MCF 10A (cell line): Measurements from ENCODE around the gene KDM4C. TPM values are rescaled to one million over a fixed set of nuclear protein-coding genes. Genes with fewer than 3 reads are reported as not detected.

Source experiments
- BruUV-seq: library from RNA; stranded (reverse); fragments of 400-500 nt; replicated peaks from 2 replicates; lab custom pipeline; 2021; lab: Mats Ljungman, UMichigan
- CTCF ChIA-PET: fragments of 300-600 bp; sonication (Branson Sonifier 250); formaldehyde crosslinking; extraction: SDS; loops from one replicate; lab custom pipeline; 2021; ENCODE audit warnings: antibody characterized with exemption, inconsistent platforms; lab: Yijun Ruan, JAX
- POLR2A ChIA-PET: fragments of 300-600, 350-650 bp; sonication (Branson Sonifier 250); formaldehyde crosslinking; extraction: SDS; loops from one replicate; lab custom pipeline; 2020; ENCODE audit warnings: antibody characterized with exemption, inconsistent platforms; lab: Yijun Ruan, JAX
- DNase-seq: peaks from one replicate; pipeline ENCODE4 v3.0.0-alpha.2; 2018; ENCODE audit not compliant: unreplicated experiment
- H3K27ac Mint-ChIP-seq: one replicate; pipeline ENCODE4 v1.8.0; 2022; ENCODE audit warnings: mild to moderate bottlenecking, low read depth, mixed read lengths; ENCODE audit not compliant: unreplicated experiment
- H3K27me3 Mint-ChIP-seq: one replicate; pipeline ENCODE4 v1.8.0; 2022; ENCODE audit warnings: mixed read lengths; ENCODE audit not compliant: insufficient read depth, unreplicated experiment
- H3K36me3 Mint-ChIP-seq: one replicate; pipeline ENCODE4 v1.8.0; 2022; ENCODE audit warnings: mild to moderate bottlenecking, moderate library complexity, mixed read lengths; ENCODE audit not compliant: insufficient read depth, unreplicated experiment
- H3K4me1 Mint-ChIP-seq: one replicate; pipeline ENCODE4 v1.8.0; 2022; ENCODE audit warnings: mixed read lengths; ENCODE audit not compliant: insufficient read depth, unreplicated experiment
- H3K4me3 Mint-ChIP-seq: one replicate; pipeline ENCODE4 v1.8.0; 2022; ENCODE audit warnings: mild to moderate bottlenecking, moderate library complexity, mixed read lengths; ENCODE audit not compliant: unreplicated experiment
- H3K9me3 Mint-ChIP-seq: one replicate; pipeline ENCODE4 v1.8.0; 2022; ENCODE audit warnings: mixed read lengths; ENCODE audit not compliant: unreplicated experiment
- intact Hi-C: fragments of 100-400 bp; cut with micrococcal nuclease; formaldehyde crosslinking; loops from 2 replicates; pipeline ENCODE4 v1.14.1; 2022
- total RNA-seq: library from RNA; stranded (reverse); gene quantifications from 2 replicates; pipeline ENCODE4 v1.2.3, GENCODE V29; 2022
- TF ChIP-seq, protein P1 (sequence below): fragments of 200-600 bp; IDR thresholded peaks from one replicate; pipeline ENCODE4 v1.8.0; 2022; ENCODE audit warnings: antibody characterized with exemption, mild to moderate bottlenecking; ENCODE audit not compliant: unreplicated experiment

Gene KDM4C
- total RNA-seq, 1 experiment from 2014 or later = 29.5 TPM

DNA sequence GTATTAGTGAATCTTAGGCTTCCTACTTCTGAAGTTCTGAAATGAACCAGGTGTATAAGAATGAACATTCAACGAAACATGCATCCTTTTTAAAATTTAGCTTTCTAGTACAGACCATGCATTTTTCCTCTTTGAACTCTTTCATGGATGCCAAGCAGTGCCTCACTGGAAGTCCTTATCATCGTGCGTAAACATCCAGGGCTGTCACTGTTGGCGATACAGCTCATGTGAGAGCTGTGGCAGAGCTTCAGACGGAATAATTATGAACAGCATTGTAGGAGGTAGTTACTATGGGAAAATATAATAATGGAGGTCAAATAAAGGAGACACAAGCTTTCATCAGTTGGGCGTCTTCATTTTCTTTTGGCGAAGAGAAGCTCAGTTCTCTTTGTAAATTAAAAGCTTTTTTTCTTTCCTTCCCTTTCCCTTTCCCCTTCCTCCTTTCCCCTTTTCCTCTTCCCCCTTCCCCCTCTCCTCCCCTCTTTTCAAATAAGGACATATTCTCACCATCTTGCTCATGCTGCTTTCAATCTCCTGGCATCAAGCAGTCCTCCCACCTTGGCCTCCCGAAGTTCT lies 167.3 kb downstream of the KDM4C start:
- peaks cover 13% of the 10 kb centered on the region for H3K36me3 Mint-ChIP-seq
- ChIA-PET CTCF (interaction anchor here (0.9 kb wide), 1 partner anchor 26 kb away, joined by 3 read pairs; no protein-coding TSS in a partner anchor), POLR2A (no interaction called here)
- H3K4me3 Mint-ChIP-seq = no peak overlapping the region
- intact Hi-C loops = no loop called here
- BruUV-seq = no TSS peak
- H3K4me1 Mint-ChIP-seq = peaks cover 16% of the 10 kb centered on the region
- TF ChIP-seq, protein P1, sequence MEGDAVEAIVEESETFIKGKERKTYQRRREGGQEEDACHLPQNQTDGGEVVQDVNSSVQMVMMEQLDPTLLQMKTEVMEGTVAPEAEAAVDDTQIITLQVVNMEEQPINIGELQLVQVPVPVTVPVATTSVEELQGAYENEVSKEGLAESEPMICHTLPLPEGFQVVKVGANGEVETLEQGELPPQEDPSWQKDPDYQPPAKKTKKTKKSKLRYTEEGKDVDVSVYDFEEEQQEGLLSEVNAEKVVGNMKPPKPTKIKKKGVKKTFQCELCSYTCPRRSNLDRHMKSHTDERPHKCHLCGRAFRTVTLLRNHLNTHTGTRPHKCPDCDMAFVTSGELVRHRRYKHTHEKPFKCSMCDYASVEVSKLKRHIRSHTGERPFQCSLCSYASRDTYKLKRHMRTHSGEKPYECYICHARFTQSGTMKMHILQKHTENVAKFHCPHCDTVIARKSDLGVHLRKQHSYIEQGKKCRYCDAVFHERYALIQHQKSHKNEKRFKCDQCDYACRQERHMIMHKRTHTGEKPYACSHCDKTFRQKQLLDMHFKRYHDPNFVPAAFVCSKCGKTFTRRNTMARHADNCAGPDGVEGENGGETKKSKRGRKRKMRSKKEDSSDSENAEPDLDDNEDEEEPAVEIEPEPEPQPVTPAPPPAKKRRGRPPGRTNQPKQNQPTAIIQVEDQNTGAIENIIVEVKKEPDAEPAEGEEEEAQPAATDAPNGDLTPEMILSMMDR = no peak
- no peak overlapping the region for H3K27ac Mint-ChIP-seq
- H3K27me3 Mint-ChIP-seq = no peaks in the 10 kb centered on the region
- no peaks in the 10 kb centered on the region for H3K9me3 Mint-ChIP-seq
- no peak for DNase-seq

GRCh38 chr9:6925836-6926235 lies 168.1 kb downstream of the KDM4C start:
- H3K36me3 Mint-ChIP-seq = peaks cover 13% of the 10 kb centered on the region
- H3K27me3 Mint-ChIP-seq = no peaks in the 10 kb centered on the region
- intact Hi-C loops = no loop called here
- TF ChIP-seq, protein P1 = no peak
- H3K4me1 Mint-ChIP-seq = peaks cover 18% of the 10 kb centered on the region
- ChIA-PET POLR2A (no interaction called here), CTCF (interaction anchor here (0.9 kb wide), 1 partner anchor 27 kb away, joined by 3 read pairs; no protein-coding TSS in a partner anchor)
- no peaks in the 10 kb centered on the region for H3K9me3 Mint-ChIP-seq
- no TSS peak for BruUV-seq
- no peak for DNase-seq
- H3K27ac Mint-ChIP-seq = no peak overlapping the region
- H3K4me3 Mint-ChIP-seq = no peak overlapping the region

DNA sequence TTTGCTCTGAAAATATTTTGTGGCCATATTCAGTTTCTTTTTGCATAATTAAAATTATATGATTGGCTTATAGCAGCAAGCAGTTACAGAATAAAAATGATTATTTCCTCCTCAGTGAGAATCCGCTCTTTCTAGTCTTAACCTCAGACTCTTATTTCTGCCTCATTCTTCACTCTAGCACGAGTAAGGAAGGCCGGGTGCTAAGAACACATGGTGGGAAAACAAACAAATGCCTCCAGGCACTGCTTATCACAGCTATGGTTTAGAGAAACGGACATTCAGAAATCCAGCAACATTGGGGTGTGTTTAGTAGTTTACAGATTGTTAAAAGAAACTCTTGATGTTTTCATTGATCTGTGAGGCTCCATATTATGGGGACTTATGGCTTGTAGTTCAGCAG lies 168.7 kb downstream of the KDM4C start:
- H3K4me3 Mint-ChIP-seq = no peak overlapping the region
- peaks cover 7% of the 10 kb centered on the region for H3K36me3 Mint-ChIP-seq
- CTCF ChIA-PET = interaction anchor here (0.9 kb wide), 1 partner anchor 13 kb away, joined by 4 read pairs; no protein-coding TSS in a partner anchor
- no peaks in the 10 kb centered on the region for H3K27me3 Mint-ChIP-seq
- peaks cover 22% of the 10 kb centered on the region for H3K4me1 Mint-ChIP-seq
- DNase-seq = no peak
- intact Hi-C loops = no loop called here
- H3K9me3 Mint-ChIP-seq = no peaks in the 10 kb centered on the region
- TF ChIP-seq, protein P1 = no peak
- POLR2A ChIA-PET = no interaction called here
- no TSS peak for BruUV-seq
- no peak overlapping the region for H3K27ac Mint-ChIP-seq

GRCh38 chr9:6927838-6928237 lies 170.1 kb downstream of the KDM4C start:
- BruUV-seq = no TSS peak
- no peak for DNase-seq
- Mint-ChIP-seq H3K27me3 (no peaks in the 10 kb centered on the region), H3K36me3 (no peaks in the 10 kb centered on the region), H3K4me3 (no peak overlapping the region), H3K4me1 (peaks cover 24% of the 10 kb centered on the region), H3K27ac (no peak overlapping the region), H3K9me3 (no peaks in the 10 kb centered on the region)
- intact Hi-C loops = no loop called here
- ChIA-PET POLR2A (interaction anchor here (0.5 to 0.6 kb wide), 2 partner anchors 31 to 385 kb away, joined by 3 read pairs; no protein-coding TSS in a partner anchor), CTCF (interaction anchor here (0.6 to 2.4 kb wide), 7 partner anchors 10 to 1686 kb away, joined by 3 to 10 read pairs (median 3); no protein-coding TSS in a partner anchor)
- TF ChIP-seq, protein P1 = no peak
